Gastrocnemius medialis (tissue), 4 donors: ENCODE data around the gene DOCK3.

Experiments
- POLR2A ChIP-seq, 2 donors: fragments of 450-650 bp; IDR thresholded peaks; one replicate each; pipeline ENCODE4 v1.6.1; 2017; ENCODE audit warnings: antibody characterized with exemption in 2 of 2, mild to moderate bottlenecking in 2 of 2, moderate library complexity in 2 of 2
- TF ChIP-seq, protein P1 (sequence below), 5 experiments: fragments of 450-650 bp in 3 of 5; fragments of 200-600 bp in 2 of 5; sonication (generic) in 2 of 5; IDR thresholded peaks in 4 of 5; conservative IDR thresholded peaks in 1 of 5; 1 replicate in 4 of 5; 2 replicates in 1 of 5; pipeline ENCODE4 v1.5.1; 2016 to 2019; ENCODE audit warnings: antibody characterized with exemption in 5 of 5, mild to moderate bottlenecking in 3 of 5, moderate library complexity in 3 of 5

GRCh38 chr3:50792568-50792967 lies 117.8 kb downstream of the DOCK3 start:
- TF ChIP-seq, protein P1, sequence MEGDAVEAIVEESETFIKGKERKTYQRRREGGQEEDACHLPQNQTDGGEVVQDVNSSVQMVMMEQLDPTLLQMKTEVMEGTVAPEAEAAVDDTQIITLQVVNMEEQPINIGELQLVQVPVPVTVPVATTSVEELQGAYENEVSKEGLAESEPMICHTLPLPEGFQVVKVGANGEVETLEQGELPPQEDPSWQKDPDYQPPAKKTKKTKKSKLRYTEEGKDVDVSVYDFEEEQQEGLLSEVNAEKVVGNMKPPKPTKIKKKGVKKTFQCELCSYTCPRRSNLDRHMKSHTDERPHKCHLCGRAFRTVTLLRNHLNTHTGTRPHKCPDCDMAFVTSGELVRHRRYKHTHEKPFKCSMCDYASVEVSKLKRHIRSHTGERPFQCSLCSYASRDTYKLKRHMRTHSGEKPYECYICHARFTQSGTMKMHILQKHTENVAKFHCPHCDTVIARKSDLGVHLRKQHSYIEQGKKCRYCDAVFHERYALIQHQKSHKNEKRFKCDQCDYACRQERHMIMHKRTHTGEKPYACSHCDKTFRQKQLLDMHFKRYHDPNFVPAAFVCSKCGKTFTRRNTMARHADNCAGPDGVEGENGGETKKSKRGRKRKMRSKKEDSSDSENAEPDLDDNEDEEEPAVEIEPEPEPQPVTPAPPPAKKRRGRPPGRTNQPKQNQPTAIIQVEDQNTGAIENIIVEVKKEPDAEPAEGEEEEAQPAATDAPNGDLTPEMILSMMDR (IDR thresholded peaks at IDR 0.05 in 4 of 5, conservative IDR thresholded peaks at IDR 0.05 in 1 of 5), result no peak
- no peak for TF ChIP-seq POLR2A (IDR thresholded peaks at IDR 0.05)
